ENCODE results near the gene FIGN.
A peak's percentile ranks its signal among the peaks of the same experiment; 100 is the strongest.

FIGN gene

DNA sequence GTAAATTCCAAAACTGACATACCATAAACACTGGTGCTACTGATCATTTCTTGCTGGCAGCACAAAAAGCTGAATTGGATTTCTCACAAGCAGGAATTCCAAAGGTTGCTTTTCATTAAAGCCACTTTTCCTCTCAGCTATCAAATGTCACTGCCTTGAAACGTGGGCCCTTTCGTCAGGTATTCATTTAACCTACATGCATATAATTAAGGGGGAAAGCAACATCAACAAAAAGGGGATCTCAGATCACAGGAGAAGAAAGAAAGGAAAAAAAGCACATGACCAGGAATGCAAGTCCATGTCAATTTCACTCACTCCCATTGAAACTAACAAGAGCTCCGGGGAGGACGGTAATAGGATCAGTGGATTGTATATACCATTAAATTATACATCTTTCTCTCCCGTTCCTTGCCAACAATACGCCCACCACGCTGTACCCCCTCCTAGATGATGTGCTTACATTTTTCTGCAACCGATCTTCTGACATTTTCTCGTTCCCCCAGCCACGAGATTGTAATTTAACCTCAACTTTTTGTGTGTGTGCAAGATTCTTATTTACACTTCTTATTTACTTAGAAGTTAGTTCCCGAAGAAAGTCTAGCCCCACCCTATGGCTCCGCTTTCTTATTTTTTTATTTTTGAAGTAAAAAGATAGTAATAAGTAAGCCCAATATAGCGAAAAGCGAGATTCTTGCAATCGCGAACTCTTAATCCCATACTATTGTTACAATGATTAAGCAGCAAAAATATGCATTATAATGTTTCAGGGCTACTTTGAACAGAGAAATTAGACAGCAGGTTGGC, 725 bp downstream of the FIGN start:
- Histone ChIP-seq H3K4me3 (ENCODE audit: low read depth, low read length) (peak overlapping the region; percentile 81), H3K9me3 (no peaks in the 10 kb centered on the region), H3K4me1 (no peaks in the 10 kb centered on the region), H3K36me3 (no peaks in the 10 kb centered on the region), H3K27me3 (no peaks in the 10 kb centered on the region)
- TF ChIP-seq, protein P1, sequence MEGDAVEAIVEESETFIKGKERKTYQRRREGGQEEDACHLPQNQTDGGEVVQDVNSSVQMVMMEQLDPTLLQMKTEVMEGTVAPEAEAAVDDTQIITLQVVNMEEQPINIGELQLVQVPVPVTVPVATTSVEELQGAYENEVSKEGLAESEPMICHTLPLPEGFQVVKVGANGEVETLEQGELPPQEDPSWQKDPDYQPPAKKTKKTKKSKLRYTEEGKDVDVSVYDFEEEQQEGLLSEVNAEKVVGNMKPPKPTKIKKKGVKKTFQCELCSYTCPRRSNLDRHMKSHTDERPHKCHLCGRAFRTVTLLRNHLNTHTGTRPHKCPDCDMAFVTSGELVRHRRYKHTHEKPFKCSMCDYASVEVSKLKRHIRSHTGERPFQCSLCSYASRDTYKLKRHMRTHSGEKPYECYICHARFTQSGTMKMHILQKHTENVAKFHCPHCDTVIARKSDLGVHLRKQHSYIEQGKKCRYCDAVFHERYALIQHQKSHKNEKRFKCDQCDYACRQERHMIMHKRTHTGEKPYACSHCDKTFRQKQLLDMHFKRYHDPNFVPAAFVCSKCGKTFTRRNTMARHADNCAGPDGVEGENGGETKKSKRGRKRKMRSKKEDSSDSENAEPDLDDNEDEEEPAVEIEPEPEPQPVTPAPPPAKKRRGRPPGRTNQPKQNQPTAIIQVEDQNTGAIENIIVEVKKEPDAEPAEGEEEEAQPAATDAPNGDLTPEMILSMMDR (IDR thresholded peaks at IDR 0.05; ENCODE audit: low read depth, low read length): no peak
- peak; percentile 20 for DNase-seq

DNA sequence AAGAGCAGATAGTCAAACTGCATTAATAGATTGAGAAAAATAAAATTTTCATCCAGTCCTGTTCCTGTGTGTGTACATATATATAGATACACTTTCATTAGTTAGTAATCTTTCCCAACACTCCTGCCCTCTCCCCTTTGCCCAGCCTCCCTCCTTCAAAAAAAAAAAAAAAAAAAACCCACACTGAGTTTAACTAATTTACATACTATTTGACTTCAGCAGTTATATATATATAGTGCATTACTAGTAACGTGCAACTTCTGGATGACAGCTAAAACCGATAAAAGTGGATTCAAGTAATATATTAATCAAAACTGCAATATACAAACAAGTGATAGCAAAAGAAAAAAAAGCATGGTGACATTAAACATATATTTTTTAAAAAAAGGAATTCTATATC, 1.4 kb downstream of the FIGN start:
- Histone ChIP-seq H3K4me3 (ENCODE audit: low read depth, low read length) (peak overlapping the region; percentile 81), H3K9me3 (no peaks in the 10 kb centered on the region), H3K4me1 (no peaks in the 10 kb centered on the region), H3K36me3 (no peaks in the 10 kb centered on the region), H3K27me3 (no peaks in the 10 kb centered on the region)
- TF ChIP-seq, protein P1 (IDR thresholded peaks at IDR 0.05; ENCODE audit: low read depth, low read length): no peak
- DNase-seq: no peak

DNA sequence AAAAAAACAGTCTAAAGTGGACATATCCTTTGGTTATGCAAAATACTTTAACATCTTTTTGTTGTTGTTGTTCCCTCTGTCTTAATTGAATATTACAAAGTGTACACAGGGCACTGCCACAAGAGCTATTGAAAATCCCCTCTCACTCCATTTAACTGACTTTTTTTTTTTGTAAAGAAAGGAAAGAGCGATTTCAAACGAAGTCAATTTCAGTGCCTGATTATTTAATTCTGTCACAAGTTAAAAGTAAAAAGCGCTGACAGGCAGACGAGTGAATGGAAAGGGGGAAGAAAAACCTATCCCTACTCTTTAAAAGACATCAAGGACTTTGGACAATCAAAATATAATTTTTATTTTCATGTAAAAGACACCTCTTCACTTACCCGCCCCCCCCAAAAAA, 1.9 kb downstream of the FIGN start:
- no peak for DNase-seq
- Histone ChIP-seq H3K27me3 (no peaks in the 10 kb centered on the region), H3K36me3 (no peaks in the 10 kb centered on the region), H3K9me3 (no peaks in the 10 kb centered on the region), H3K4me1 (no peaks in the 10 kb centered on the region), H3K4me3 (ENCODE audit: low read depth, low read length) (peak overlapping the region; percentile 81)
- TF ChIP-seq, protein P1 (IDR thresholded peaks at IDR 0.05; ENCODE audit: low read depth, low read length): no peak

DNA sequence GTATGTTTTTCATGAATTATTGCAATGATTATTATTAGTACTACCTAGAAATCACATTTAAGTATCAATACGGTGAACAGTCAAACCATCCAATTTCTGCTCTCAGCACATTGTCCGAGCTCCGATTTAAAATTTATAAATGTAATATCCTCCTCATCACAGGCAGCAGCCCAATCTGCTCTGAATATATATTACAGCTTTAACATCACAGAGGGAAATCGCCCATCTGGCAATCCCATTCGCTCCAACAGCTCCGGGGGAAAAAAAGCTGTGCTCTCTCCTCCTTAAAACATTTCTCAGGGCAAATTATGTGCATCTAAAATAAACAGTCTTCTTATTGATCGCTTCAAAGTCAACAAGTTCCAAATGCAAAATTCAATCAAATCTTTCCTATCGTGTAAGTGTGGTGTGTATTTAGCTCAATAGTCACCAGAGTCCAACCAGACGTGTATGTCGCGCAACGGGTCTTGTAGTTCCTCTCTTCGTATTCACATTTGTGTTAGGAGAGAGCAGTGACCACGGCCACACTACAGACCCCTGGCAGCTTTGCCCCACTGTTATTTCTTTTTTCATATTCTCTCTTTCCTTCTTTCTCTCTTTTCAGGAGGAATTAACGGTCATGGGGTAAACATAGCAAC, 2.4 kb downstream of the FIGN start:
- peak; percentile 14 for DNase-seq
- TF ChIP-seq, protein P1 (IDR thresholded peaks at IDR 0.05; ENCODE audit: low read depth, low read length): no peak
- no peaks in the 10 kb centered on the region for H3K9me3 ChIP-seq
- no peaks in the 10 kb centered on the region for H3K4me1 ChIP-seq
- H3K36me3 ChIP-seq: no peaks in the 10 kb centered on the region
- peak overlapping the region; percentile 81 for H3K4me3 ChIP-seq (ENCODE audit: low read depth, low read length)
- H3K27me3 ChIP-seq: no peaks in the 10 kb centered on the region

DNA sequence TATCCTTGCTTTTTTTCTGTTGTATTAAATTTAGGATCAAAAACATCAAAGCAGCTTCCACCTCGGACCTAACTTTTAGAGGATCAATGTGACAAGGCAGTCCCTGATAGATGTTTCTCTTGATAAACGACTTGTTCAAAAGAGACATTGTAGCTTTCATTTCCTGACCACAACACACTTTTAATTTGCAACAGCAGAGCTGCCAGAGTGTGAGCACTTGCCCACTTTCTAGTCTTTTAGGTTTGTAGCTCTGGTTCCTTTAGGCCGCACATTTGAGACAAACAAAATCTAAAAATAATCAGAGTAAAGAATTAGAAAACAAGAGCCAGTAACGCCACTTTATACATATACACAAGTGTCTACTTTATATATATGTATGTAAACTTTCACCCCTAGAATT, 3.1 kb downstream of the FIGN start:
- Histone ChIP-seq H3K36me3 (no peaks in the 10 kb centered on the region), H3K4me1 (no peaks in the 10 kb centered on the region), H3K9me3 (no peaks in the 10 kb centered on the region), H3K27me3 (no peaks in the 10 kb centered on the region), H3K4me3 (ENCODE audit: low read depth, low read length) (peak overlapping the region; percentile 81)
- TF ChIP-seq, protein P1 (IDR thresholded peaks at IDR 0.05; ENCODE audit: low read depth, low read length): no peak
- no peak for DNase-seq

DNA sequence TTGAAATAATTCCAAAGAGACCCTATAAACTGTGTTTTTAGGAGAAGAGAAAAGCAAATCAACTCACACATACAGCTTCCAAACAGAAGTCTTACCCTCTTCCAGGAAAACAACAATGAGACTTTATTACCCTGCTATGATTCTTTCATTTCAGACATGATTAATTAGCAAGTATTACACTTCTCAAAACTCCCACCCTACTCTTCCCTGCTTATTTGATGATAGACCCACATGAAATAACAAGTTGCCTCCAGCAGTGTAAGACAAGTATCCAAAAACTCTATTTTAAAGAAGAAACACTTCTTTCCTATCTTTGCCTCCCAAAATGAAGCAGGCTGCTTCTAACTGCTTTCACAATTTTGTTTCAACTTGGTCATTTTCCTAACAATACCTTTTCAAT, 4.1 kb downstream of the FIGN start:
- TF ChIP-seq, protein P1 (IDR thresholded peaks at IDR 0.05; ENCODE audit: low read depth, low read length): no peak
- Histone ChIP-seq H3K36me3 (no peaks in the 10 kb centered on the region), H3K9me3 (no peaks in the 10 kb centered on the region), H3K4me3 (ENCODE audit: low read depth, low read length) (no peak overlapping the region), H3K4me1 (no peaks in the 10 kb centered on the region), H3K27me3 (no peaks in the 10 kb centered on the region)
- no peak for DNase-seq
